T47D (cell line): Measurements from ENCODE around the gene FAM25A.
A peak's percentile ranks its signal among the peaks of the same experiment; 100 is the strongest.
"Not testable (repeated sequence)": the region's sequence is repeated elsewhere in the genome, so short reads cannot be mapped to it uniquely, and the experiment has no call there.

Source experiments
- DNase-seq, 2 experiments: peaks; one replicate each; pipeline versions ENCODE4 v3.0.0 to v3.0.0-alpha.2; 2011 to 2012; ENCODE audit warnings: low read depth in 1 of 2, low spot score in 1 of 2
- JUND ChIP-seq: IDR thresholded peaks from 2 replicates; pipeline ENCODE4 v1.6.1; 2012; ENCODE audit warnings: low read depth
- in situ Hi-C: cut with HindIII; loops from 2 replicates; pipeline ENCODE4 v1.10.0; 2016; ENCODE audit warnings: low sequenced_read_pairs, low pct_unique_long_range_greater_than_20kb

FAM25A gene

GRCh38 chr10:86992456-86992855, 27.6 kb upstream of the FAM25A start:
- no peak for TF ChIP-seq JUND
- DNase-seq: no peak
- in situ Hi-C loops: no loop called here

GRCh38 chr10:86992929-86993328, 27.2 kb upstream of the FAM25A start:
- in situ Hi-C loops: no loop called here
- no peak for TF ChIP-seq JUND
- no peak for DNase-seq

- DNase-seq, in situ Hi-C loops: not testable (repeated sequence)
These were observed 20.2 kb upstream of the FAM25A start for GRCh38 chr10:86999802-87000403.

GRCh38 chr10:87000491-87000890, 19.6 kb upstream of the FAM25A start:
- DNase-seq: no peak
- TF ChIP-seq JUND: no peak
- in situ Hi-C loops: no loop called here

- in situ Hi-C loops, DNase-seq: not testable (repeated sequence)
These were observed 13.0 kb upstream of the FAM25A start for GRCh38 chr10:87007124-87007523.

GRCh38 chr10:87007674-87008073, 12.4 kb upstream of the FAM25A start:
- DNase-seq: peak in 1 of 2 experiments; percentile 42
- in situ Hi-C loops: not testable (repeated sequence)

- peak in 1 of 2 experiments; percentile 94 for DNase-seq
- in situ Hi-C loops: not testable (repeated sequence)
These were observed 11.8 kb upstream of the FAM25A start for GRCh38 chr10:87008303-87008702.

- in situ Hi-C loops, DNase-seq: not testable (repeated sequence)
These were observed 10.9 kb upstream of the FAM25A start for GRCh38 chr10:87009134-87009696.

- DNase-seq, in situ Hi-C loops: not testable (repeated sequence)
These were observed 6.6 kb upstream of the FAM25A start for GRCh38 chr10:87013528-87013927.

- in situ Hi-C loops, DNase-seq: not testable (repeated sequence)
These were observed 4.9 kb upstream of the FAM25A start for GRCh38 chr10:87014986-87015716.

- DNase-seq, in situ Hi-C loops: not testable (repeated sequence)
These were observed 2.0 kb upstream of the FAM25A start for GRCh38 chr10:87018127-87018526.

GRCh38 chr10:87019066-87019465, 1.0 kb upstream of the FAM25A start:
- DNase-seq: peak in 1 of 2 experiments; percentile 27

GRCh38 chr10:87019504-87019903, 590 bp upstream of the FAM25A start:
- in situ Hi-C loops, DNase-seq: not testable (repeated sequence)

More at GRCh38 chr10:87019066-87019465, 1.0 kb upstream of the FAM25A start:
- in situ Hi-C loops: not testable (repeated sequence)

GRCh38 chr10:87025285-87025958, 5.3 kb downstream of the FAM25A start:
- in situ Hi-C loops, DNase-seq: not testable (repeated sequence)

GRCh38 chr10:87026747-87027508, 6.8 kb downstream of the FAM25A start:
- DNase-seq, in situ Hi-C loops: not testable (repeated sequence)

- DNase-seq, in situ Hi-C loops: not testable (repeated sequence)
These were observed 10.3 kb downstream of the FAM25A start for GRCh38 chr10:87030419-87030818.
